SK-N-SH (cell line): ENCODE data around the gene MEGF8. TPM values are rescaled to one million over a fixed set of nuclear protein-coding genes. Genes with fewer than 3 reads are reported as not detected.
A peak's percentile ranks its signal among the peaks of the same experiment; 100 is the strongest.

Experiments
- CTCF ChIA-PET: fragments of 300-600, 350-600 bp; formaldehyde crosslinking; extraction: SDS; loops from one replicate; lab custom pipeline; 2021; lab: Yijun Ruan, JAX
- POLR2A ChIA-PET: fragments of 350-600 bp; sonication (Branson Sonifier 250); formaldehyde crosslinking; extraction: SDS; loops from one replicate; lab custom pipeline; 2020; ENCODE audit warnings: antibody characterized with exemption, inconsistent platforms; lab: Yijun Ruan, JAX
- DNase-seq: peaks from one replicate; pipeline ENCODE4 v3.0.0; 2012
- H2AFZ ChIP-seq: fragments of 200-600 bp; sonication (generic); 2 replicates; pipeline ENCODE4 v1.8.1; 2016; ENCODE audit warnings: antibody characterized with exemption, mild to moderate bottlenecking, low read depth
- H3F3A ChIP-seq: fragments of 200-600 bp; sonication (generic); replicated peaks from 2 replicates; pipeline ENCODE3; 2016; ENCODE audit warnings: antibody characterized with exemption, mild to moderate bottlenecking; ENCODE audit not compliant: insufficient read depth
- H3K27ac ChIP-seq, 2 experiments: fragments of 200-500 bp in 1 of 2; fragments of 200-600 bp in 1 of 2; sonication (Bioruptor generic) in 1 of 2; sonication (generic), shearing (Covaris generic) in 1 of 2; 2 replicates each; pipeline versions ENCODE4 v1.5.1 to v1.6.1; 2014 to 2016; ENCODE audit warnings: low read depth in 2 of 2, inconsistent platforms in 1 of 2, low read length in 1 of 2, mild to moderate bottlenecking in 1 of 2, mixed read lengths in 1 of 2
- H3K27me3 ChIP-seq: fragments of 200-600 bp; sonication (generic), shearing (Covaris generic); 2 replicates; pipeline ENCODE4 v1.6.1; 2016; ENCODE audit warnings: mixed run types; ENCODE audit not compliant: insufficient read depth
- H3K36me3 ChIP-seq, 2 experiments: fragments of 200-500 bp in 1 of 2; fragments of 200-600 bp in 1 of 2; sonication (Bioruptor generic) in 1 of 2; sonication (generic) in 1 of 2; replicated peaks in 1 of 2; 2 replicates each; pipeline versions ENCODE3 to v1.5.1; 2014 to 2016; ENCODE audit warnings: low read length in 1 of 2, mild to moderate bottlenecking in 1 of 2; ENCODE audit not compliant: insufficient read depth in 2 of 2, control insufficient read depth in 1 of 2
- H3K4me1 ChIP-seq, 2 experiments: fragments of 200-500 bp in 1 of 2; fragments of 200-600 bp in 1 of 2; sonication (Bioruptor generic) in 1 of 2; sonication (generic), shearing (Covaris generic) in 1 of 2; 2 replicates each; pipeline versions ENCODE4 v1.5.1 to v1.6.1; 2014 to 2016; ENCODE audit warnings: low read depth in 1 of 2, low read length in 1 of 2, mixed run types in 1 of 2; ENCODE audit not compliant: insufficient read depth in 2 of 2, control insufficient read depth in 1 of 2
- H3K4me2 ChIP-seq: fragments of 200-600 bp; sonication (generic), shearing (Covaris generic); 2 replicates; pipeline ENCODE4 v1.6.1; 2017; ENCODE audit warnings: mixed run types
- H3K4me3 ChIP-seq, 2 experiments: fragments of 200-500 bp in 1 of 2; fragments of 200-600 bp in 1 of 2; sonication (Bioruptor generic) in 1 of 2; sonication (generic), shearing (Covaris generic) in 1 of 2; 2 replicates each; pipeline versions ENCODE4 v1.5.1 to v1.8.1; 2014 to 2016; ENCODE audit warnings: low read depth in 2 of 2, inconsistent platforms in 1 of 2, low read length in 1 of 2, mild to moderate bottlenecking in 1 of 2, mixed read lengths in 1 of 2, moderate library complexity in 1 of 2
- H3K79me2 ChIP-seq: fragments of 200-600 bp; sonication (generic); 2 replicates; pipeline ENCODE4 v1.8.1; 2017; ENCODE audit warnings: mild to moderate bottlenecking; ENCODE audit not compliant: insufficient read depth
- H3K9ac ChIP-seq: fragments of 200-600 bp; sonication (generic); 2 replicates; pipeline ENCODE4 v1.6.1; 2017; ENCODE audit warnings: mixed run types
- H3K9me2 ChIP-seq: fragments of 200-600 bp; sonication (generic); 2 replicates; pipeline ENCODE4 v1.6.1; 2017; ENCODE audit warnings: mixed run types
- H3K9me3 ChIP-seq: fragments of 200-600 bp; sonication (generic); 2 replicates; pipeline ENCODE4 v1.6.1; 2017; ENCODE audit warnings: mixed run types, mild to moderate bottlenecking, moderate library complexity
- H4K20me1 ChIP-seq: fragments of 200-600 bp; sonication (generic); 2 replicates; pipeline ENCODE4 v1.6.1; 2017; ENCODE audit warnings: mild to moderate bottlenecking, mixed run types; ENCODE audit not compliant: insufficient read depth
- CHD2 ChIP-seq: fragments of 150-350 bp; IDR thresholded peaks from 2 replicates; pipeline ENCODE4 v1.6.1; 2018; ENCODE audit warnings: low read length; ENCODE audit not compliant: partially characterized antibody
- CTCF ChIP-seq: fragments of 200-600 bp; sonication (generic); IDR thresholded peaks from 2 replicates; pipeline ENCODE4 v1.6.1; 2017; ENCODE audit warnings: antibody characterized with exemption, mild to moderate bottlenecking, moderate library complexity
- ELF1 ChIP-seq: IDR thresholded peaks from 2 replicates; pipeline ENCODE4 v1.4.0; 2012
- EP300 ChIP-seq, 2 experiments: IDR thresholded peaks; 2 replicates each; pipeline versions ENCODE4 v1.4.0 to v1.6.1; 2012; ENCODE audit warnings: borderline replicate concordance in 1 of 2, low read depth in 1 of 2, low read length in 1 of 2
- EZH2phosphoT487 ChIP-seq: fragments of 200-600 bp; sonication (generic); IDR thresholded peaks from 2 replicates; pipeline ENCODE4 v1.6.1; 2017; ENCODE audit warnings: low read depth, mixed run types, mild to moderate bottlenecking, antibody characterized with exemption, moderate library complexity, borderline replicate concordance
- FOSL2 ChIP-seq: IDR thresholded peaks from 2 replicates; pipeline ENCODE4 v1.4.0; 2012; ENCODE audit warnings: low read depth, mild to moderate bottlenecking, moderate library complexity, borderline replicate concordance
- FOXJ3 ChIP-seq: sonication (generic); formaldehyde crosslinking; IDR thresholded peaks from 2 replicates; pipeline ENCODE4 v1.5.1; 2020; ENCODE audit warnings: mild to moderate bottlenecking, missing genetic modification reagents
- FOXM1 ChIP-seq: IDR thresholded peaks from 2 replicates; pipeline ENCODE4 v1.4.0; 2012; ENCODE audit warnings: low read depth, mild to moderate bottlenecking
- GABPA ChIP-seq: IDR thresholded peaks from 2 replicates; pipeline ENCODE4 v1.4.0; 2012; ENCODE audit warnings: low read depth, mild to moderate bottlenecking
- GATA2 ChIP-seq: sonication (generic); formaldehyde crosslinking; IDR thresholded peaks from 2 replicates; pipeline ENCODE4 v1.5.0; 2020; ENCODE audit warnings: mild to moderate bottlenecking, missing genetic modification reagents
- IRF3 ChIP-seq: fragments of 150-350 bp; IDR thresholded peaks from 2 replicates; pipeline ENCODE4 v1.6.1; 2016; ENCODE audit warnings: mild to moderate bottlenecking, low read depth, low read length
- MXI1 ChIP-seq: IDR thresholded peaks from 2 replicates; pipeline ENCODE4 v1.6.1; 2012; ENCODE audit warnings: mild to moderate bottlenecking, low read depth, low read length, improper control_type of control experiment
- RAD21 ChIP-seq: IDR thresholded peaks from 2 replicates; pipeline ENCODE4 v1.6.1; 2012; ENCODE audit warnings: mild to moderate bottlenecking, low read length
- REST ChIP-seq: IDR thresholded peaks from 2 replicates; pipeline ENCODE4 v1.6.1; 2012; ENCODE audit warnings: mild to moderate bottlenecking, low read depth, low read length, moderate library complexity
- RXRA ChIP-seq: IDR thresholded peaks from 2 replicates; pipeline ENCODE4 v1.4.0; 2012; ENCODE audit warnings: low read depth, mild to moderate bottlenecking, borderline replicate concordance
- TAF1 ChIP-seq: IDR thresholded peaks from 2 replicates; pipeline ENCODE4 v1.6.1; 2012; ENCODE audit warnings: low read depth, mild to moderate bottlenecking, low read length, moderate library complexity, borderline replicate concordance
- TCF12 ChIP-seq: IDR thresholded peaks from 2 replicates; pipeline ENCODE4 v1.4.0; 2012
- USF1 ChIP-seq: IDR thresholded peaks from 2 replicates; pipeline ENCODE4 v1.4.0; 2012; ENCODE audit warnings: low read depth, borderline replicate concordance
- YY1 ChIP-seq: IDR thresholded peaks from 2 replicates; pipeline ENCODE4 v1.4.0; 2012; ENCODE audit warnings: low read depth, mild to moderate bottlenecking
- WGBS: methylation state at CpG from one replicate; pipeline ENCODE4 v1.1.6; 2017; ENCODE audit warnings: low lambda C conversion rate; 5-methylcytosine and 5-hydroxymethylcytosine counted together
- polyA plus RNA-seq, 3 experiments: library from polyadenylated mRNA; depleted of rRNA; stranded (reverse); fragments of >200 nt; gene quantifications; 2 replicates each; pipeline ENCODE4 v1.2.3, GENCODE V29; 2012

Gene MEGF8
- polyA plus RNA-seq, 1 of the 3 experiments (the other 2 are of a cell fraction), result 19.1 TPM

- ChIA-PET POLR2A (no interaction called here), CTCF (interaction anchor here (0.9 to 2.7 kb wide), 4 partner anchors 10 to 42 kb away, joined by 3 to 11 read pairs (median 4); no protein-coding TSS in a partner anchor)
- DNase-seq, result peak; percentile 54
- H3K4me3 ChIP-seq, result peak overlapping the region in 1 of 2 experiments; percentile 95; a peak in 2 of 4 replicates
- H3K27me3 ChIP-seq, result no peaks in the 10 kb centered on the region
- H3K27ac ChIP-seq, result peak overlapping the region in 1 of 2 experiments; percentile 95; a peak in 2 of 4 replicates
- H3K9ac ChIP-seq, result no peak overlapping the region
- peaks cover 50% of the 10 kb centered on the region for H3K79me2 ChIP-seq
- peaks cover 24% of the 10 kb centered on the region for H4K20me1 ChIP-seq
- peaks cover 18% of the 10 kb centered on the region for H3F3A ChIP-seq
- H3K9me2 ChIP-seq, result no peaks in the 10 kb centered on the region
- H3K4me2 ChIP-seq, result peak overlapping the region; percentile 99
- 78% methylated on average over 13 of the region's 13 CpGs for WGBS
- TF ChIP-seq GABPA (no peak), YY1 (no peak), REST (no peak), FOXM1 (no peak), EZH2phosphoT487 (no peak), EP300 (IDR thresholded peaks at IDR 0.05; ENCODE audit: borderline replicate concordance in 1 of 2, low read depth in 1 of 2, low read length in 1 of 2) (no peak), IRF3 (no peak), RXRA (no peak), CTCF (no peak), ELF1 (no peak), TCF12 (no peak), FOXJ3 (CRISPR knock-in tag) (no peak), RAD21 (no peak), GATA2 (CRISPR knock-in tag) (no peak), CHD2 (no peak), USF1 (no peak), FOSL2 (no peak), MXI1 (no peak), TAF1 (no peak)
- TF ChIP-seq, all 33 proteins: peak for 0
- Histone ChIP-seq H2AFZ (no peak overlapping the region), H3K36me3 (peaks cover 24 to 48% of the 10 kb centered on the region in 2 experiments), H3K9me3 (no peaks in the 10 kb centered on the region), H3K4me1 (peaks cover 29 to 43% of the 10 kb centered on the region in 2 experiments)
Measured at GRCh38 chr19:42286349-42287016, 39.0 kb upstream of the MEGF8 start.
